Spleen (tissue), 11 donors: Measurements from ENCODE around the gene FBRS. TPM values are rescaled to one million over a fixed set of nuclear protein-coding genes. Genes with fewer than 3 reads are reported as not detected.

ENCODE experiments used
- DNase-seq: peaks from one replicate; pipeline ENCODE4 v3.0.0-alpha.2; 2020
- H3K27ac ChIP-seq, 8 donors: fragments of 200-600 bp; sonication (generic) in 7 of 8; 1 replicate in 4 of 8; 2 replicates in 4 of 8; pipeline versions ENCODE4 v1.5.0 to v1.8.0; 2016 to 2021; ENCODE audit warnings: inconsistent platforms in 4 of 8, mild to moderate bottlenecking in 4 of 8, moderate library complexity in 1 of 8
- H3K27me3 ChIP-seq, 7 donors: fragments of 200-600 bp; sonication (generic) in 6 of 7; replicated peaks in 1 of 7; 1 replicate in 4 of 7; 2 replicates in 3 of 7; pipeline versions ENCODE4 v1.5.0 to v1.8.0; 2016 to 2021; ENCODE audit warnings: inconsistent platforms in 3 of 7, mild to moderate bottlenecking in 1 of 7
- H3K36me3 ChIP-seq, 6 donors: fragments of 200-600 bp; sonication (generic) in 5 of 6; 1 replicate in 4 of 6; 2 replicates in 2 of 6; pipeline versions ENCODE4 v1.5.0 to v1.8.0; 2016 to 2021; ENCODE audit warnings: inconsistent platforms in 2 of 6
- H3K4me1 ChIP-seq, 6 donors: fragments of 200-600 bp; sonication (generic) in 5 of 6; 1 replicate in 3 of 6; 2 replicates in 3 of 6; pipeline versions ENCODE4 v1.5.0 to v1.8.0; 2016 to 2021; ENCODE audit warnings: inconsistent platforms in 3 of 6
- H3K4me3 ChIP-seq, 8 donors: fragments of 200-600 bp; sonication (generic) in 7 of 8; 1 replicate in 4 of 8; 2 replicates in 4 of 8; pipeline versions ENCODE4 v1.5.0 to v1.8.0; 2016 to 2021; ENCODE audit warnings: inconsistent platforms in 4 of 8, mild to moderate bottlenecking in 4 of 8, moderate library complexity in 2 of 8
- H3K9me3 ChIP-seq, 8 donors: fragments of 200-600 bp; sonication (generic) in 7 of 8; 1 replicate in 4 of 8; 2 replicates in 4 of 8; pipeline versions ENCODE4 v1.5.0 to v1.8.0; 2016 to 2021; ENCODE audit warnings: inconsistent platforms in 4 of 8
- POLR2A ChIP-seq, 3 donors: fragments of 450-650 bp; IDR thresholded peaks; one replicate each; pipeline ENCODE4 v1.5.1; 2017; ENCODE audit warnings: antibody characterized with exemption in 3 of 3, mild to moderate bottlenecking in 1 of 3
- POLR2AphosphoS5 ChIP-seq, 3 donors: sonication (generic); formaldehyde crosslinking; IDR thresholded peaks; one replicate each; pipeline ENCODE4 v1.5.1; 2017; ENCODE audit warnings: antibody characterized with exemption in 3 of 3
- WGBS, 5 donors: extraction: QIAGEN DNeasy Blood & Tissue Kit in 3 of 5; methylation state at CpG; one replicate each; pipeline versions ENCODE4 v1.1.5 to v1.1.7; 2013 to 2018; 5-methylcytosine and 5-hydroxymethylcytosine counted together
- intact Hi-C: fragments of 100-400 bp; cut with DNase I; formaldehyde crosslinking; loops from one replicate; pipeline ENCODE4 v1.15.0; 2023; ENCODE audit warnings: low total_unique reads
- polyA plus RNA-seq, 3 donors: library from polyadenylated mRNA; stranded (reverse); fragments of 200-250 nt; gene quantifications; one replicate each; pipeline ENCODE4 v1.2.1, GENCODE V29; 2013
- small RNA-seq, 4 donors: library from RNA; depleted of rRNA; stranded (forward); fragments of <200 nt; gene quantifications; one replicate each; pipeline ENCODE3, GENCODE V24; 2016
- total RNA-seq, 7 donors: library from RNA; depleted of rRNA in 3 of 7; stranded (reverse); fragments of >200 nt in 3 of 7; fragmentation: NEBNext Ultra II Directional in 4 of 7; extraction: Animal tissue kit (Norgen Biotek cat#: 25700) in 4 of 7; gene quantifications; one replicate each; pipeline versions ENCODE4 v1.1.0 to v1.2.1, GENCODE V29; 2016 to 2021
- TF ChIP-seq, protein P1 (sequence below), 11 experiments: fragments of 200-600 bp in 7 of 11; fragments of 450-650 bp in 4 of 11; sonication (generic) in 4 of 11; IDR thresholded peaks in 8 of 11; conservative IDR thresholded peaks in 3 of 11; 1 replicate in 7 of 11; 2 replicates in 4 of 11; pipeline versions ENCODE4 v1.4.0 to v1.8.0; 2016 to 2021; ENCODE audit warnings: antibody characterized with exemption in 11 of 11, inconsistent platforms in 4 of 11, mild to moderate bottlenecking in 1 of 11
- donor health status: healthy with polysubstance abuse.
- donor health status: DM: no; HTN: no; CAD: no; lungs with moderate emphysema.
- donor health status: DM: no; HTN: no; CAD: no.
- donor health status: Bipolar disorder and iron deficiency.
- donor health status: healthy.
- donor health status: DM: no; HTN: no; CAD: no.
- donor health status: DM: yes; HTN: yes; CAD: no.

Gene FBRS
- total and polyA plus RNA-seq, 10 donors: 25.8 to 118 (median 76.1) TPM

DNA sequence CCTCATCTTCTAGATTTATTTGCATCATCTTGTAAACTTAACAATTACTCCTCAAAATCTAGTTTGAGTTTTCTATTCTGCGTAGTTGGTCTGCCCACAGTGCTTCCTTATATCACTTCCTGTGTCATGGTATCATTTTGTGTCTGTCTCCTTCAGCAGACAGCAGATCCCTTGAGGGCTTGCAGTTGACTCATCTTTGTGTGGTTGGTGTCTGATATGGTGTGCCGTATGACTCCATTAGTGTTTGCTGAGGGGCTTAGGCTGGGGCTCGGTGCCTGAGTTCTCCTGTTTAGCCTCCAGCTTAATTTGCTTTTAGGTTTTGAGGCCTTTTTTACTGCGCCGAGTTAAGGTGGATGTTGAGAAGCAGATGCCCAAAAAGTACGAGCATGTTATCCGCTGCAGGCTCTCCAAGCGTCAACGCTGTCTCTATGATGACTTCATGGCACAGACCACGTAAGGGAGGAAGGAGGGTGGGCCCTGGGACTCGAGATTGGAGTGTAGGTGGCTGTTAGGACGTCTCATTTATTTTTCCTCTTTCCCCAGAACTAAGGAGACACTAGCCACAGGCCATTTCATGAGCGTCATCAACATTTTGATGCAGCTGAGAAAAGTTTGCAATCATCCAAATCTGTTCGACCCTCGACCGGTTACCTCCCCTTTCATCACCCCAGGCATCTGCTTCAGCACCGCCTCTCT lies 57.7 kb downstream of the FBRS start:
- no peaks in the 10 kb centered on the region for H3K27me3 ChIP-seq
- no peaks in the 10 kb centered on the region for H3K9me3 ChIP-seq
- H3K4me3 ChIP-seq: no peak overlapping the region
- peak; percentile 51 for DNase-seq
- peak overlapping the region; percentile 27 to 85 (median 71) for H3K27ac ChIP-seq
- peaks cover 6 to 45% (median 17%) of the 10 kb centered on the region in 6 donors for H3K4me1 ChIP-seq
- 81 to 85% (median 84%) methylated on average over 17 of the region's 17 CpGs for WGBS, 5 donors
- TF ChIP-seq, protein P1, sequence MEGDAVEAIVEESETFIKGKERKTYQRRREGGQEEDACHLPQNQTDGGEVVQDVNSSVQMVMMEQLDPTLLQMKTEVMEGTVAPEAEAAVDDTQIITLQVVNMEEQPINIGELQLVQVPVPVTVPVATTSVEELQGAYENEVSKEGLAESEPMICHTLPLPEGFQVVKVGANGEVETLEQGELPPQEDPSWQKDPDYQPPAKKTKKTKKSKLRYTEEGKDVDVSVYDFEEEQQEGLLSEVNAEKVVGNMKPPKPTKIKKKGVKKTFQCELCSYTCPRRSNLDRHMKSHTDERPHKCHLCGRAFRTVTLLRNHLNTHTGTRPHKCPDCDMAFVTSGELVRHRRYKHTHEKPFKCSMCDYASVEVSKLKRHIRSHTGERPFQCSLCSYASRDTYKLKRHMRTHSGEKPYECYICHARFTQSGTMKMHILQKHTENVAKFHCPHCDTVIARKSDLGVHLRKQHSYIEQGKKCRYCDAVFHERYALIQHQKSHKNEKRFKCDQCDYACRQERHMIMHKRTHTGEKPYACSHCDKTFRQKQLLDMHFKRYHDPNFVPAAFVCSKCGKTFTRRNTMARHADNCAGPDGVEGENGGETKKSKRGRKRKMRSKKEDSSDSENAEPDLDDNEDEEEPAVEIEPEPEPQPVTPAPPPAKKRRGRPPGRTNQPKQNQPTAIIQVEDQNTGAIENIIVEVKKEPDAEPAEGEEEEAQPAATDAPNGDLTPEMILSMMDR (IDR thresholded peaks at IDR 0.05 in 8 of 11, conservative IDR thresholded peaks at IDR 0.05 in 3 of 11): no peak
- TF ChIP-seq POLR2A (IDR thresholded peaks at IDR 0.05) (no peak), POLR2AphosphoS5 (IDR thresholded peaks at IDR 0.05) (no peak)
- H3K36me3 ChIP-seq: peaks cover 14 to 100% (median 99%) of the 10 kb centered on the region in 6 donors
- intact Hi-C loops: no loop called here

DNA sequence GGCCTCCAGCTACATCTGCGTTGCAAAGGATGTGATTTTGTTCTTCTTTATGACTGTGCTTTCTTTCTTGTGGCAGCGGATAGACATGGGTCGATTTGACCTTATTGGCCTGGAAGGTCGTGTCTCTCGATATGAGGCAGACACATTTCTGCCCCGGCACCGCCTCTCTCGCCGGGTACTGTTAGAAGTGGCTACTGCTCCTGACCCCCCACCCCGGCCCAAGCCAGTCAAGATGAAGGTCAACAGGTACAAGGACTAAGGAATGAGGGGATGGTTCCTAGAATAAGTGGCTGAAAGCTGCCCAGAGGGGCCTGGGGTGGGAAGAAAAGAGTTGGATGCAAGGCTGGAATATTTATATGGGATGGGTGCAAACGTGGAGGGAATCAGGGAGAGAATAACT lies 61.9 kb downstream of the FBRS start:
- no peak for DNase-seq
- Histone ChIP-seq H3K4me1 (peaks cover 3 to 44% (median 24%) of the 10 kb centered on the region in 6 donors), H3K36me3 (peaks cover 9 to 100% (median 98%) of the 10 kb centered on the region in 6 donors), H3K9me3 (no peaks in the 10 kb centered on the region), H3K27ac (no peak overlapping the region), H3K4me3 (no peak overlapping the region), H3K27me3 (no peaks in the 10 kb centered on the region)
- WGBS, 5 donors: 90 to 97% (median 94%) methylated on average over 11 of the region's 11 CpGs
- intact Hi-C loops: loop anchor here (10.0 kb wide), 1 partner anchor 55 kb away; no protein-coding TSS in a partner anchor
- TF ChIP-seq POLR2AphosphoS5 (IDR thresholded peaks at IDR 0.05) (no peak), POLR2A (IDR thresholded peaks at IDR 0.05) (no peak)
- TF ChIP-seq, protein P1 (IDR thresholded peaks at IDR 0.05 in 8 of 11, conservative IDR thresholded peaks at IDR 0.05 in 3 of 11): no peak

Small RNA genes within 50 kb of the gene (small RNA-seq; reads per million reads assigned to genes)
- 0 reads per million in 4 donors for gene AC093249.1
- gene RNU6-1043P: 0 reads per million in 4 donors
- gene RNU6-416P: 0 reads per million in 4 donors
- gene SNORA30: 0.35 to 6.8 (median 1.2) reads per million in 4 donors

Other genes with a start within 250 kb of the FBRS start
- gene DCTPP1, start 228.4 kb upstream of the FBRS start, total RNA-seq: 10 to 100 TPM; 17.6 to 36.3 (median 28.6) TPM
- 10 to 100 TPM; 25.5 to 49.1 (median 41.9) TPM for gene DCTPP1, start 228.4 kb upstream of the FBRS start, polyA plus RNA-seq
- 10 to 100 TPM; 35.5 to 54.7 (median 43.7) TPM for gene SEPHS2, start 212.6 kb upstream of the FBRS start, total RNA-seq
- 10 to 100 TPM; 42.4 to 56.0 (median 49.5) TPM for gene SEPHS2, start 212.6 kb upstream of the FBRS start, polyA plus RNA-seq
- gene ITGAL, start 185.7 kb upstream of the FBRS start, total RNA-seq: 100 to 1,000 TPM; 100 to 212 (median 153) TPM
- gene ITGAL, start 185.7 kb upstream of the FBRS start, polyA plus RNA-seq: 10 to 100 TPM; 26.6 to 64.4 (median 51.1) TPM
- 10 to 100 TPM; 17.2 to 27.3 (median 25.5) TPM for gene ZNF768, start 131.9 kb upstream of the FBRS start, total RNA-seq
- gene ZNF768, start 131.9 kb upstream of the FBRS start, polyA plus RNA-seq: 10 to 100 TPM; 17.0 to 33.1 (median 21.6) TPM
- 10 to 100 TPM in 6 of 7 donors, 1 to 10 TPM in 1; 7.7 to 16.1 (median 14.0) TPM for gene ZNF747, start 123.6 kb upstream of the FBRS start, total RNA-seq
- gene ZNF747, start 123.6 kb upstream of the FBRS start, polyA plus RNA-seq: 1 to 10 TPM; 5.9 to 8.3 (median 6.4) TPM
- gene ZNF764, start 100.1 kb upstream of the FBRS start, total RNA-seq: 10 to 100 TPM; 11.6 to 18.6 (median 13.5) TPM
- gene ZNF764, start 100.1 kb upstream of the FBRS start, polyA plus RNA-seq: 1 to 10 TPM; 3.4 to 7.4 (median 4.1) TPM
- 10 to 100 TPM; 10.7 to 26.3 (median 19.7) TPM for gene ZNF688, start 86.7 kb upstream of the FBRS start, total RNA-seq
- gene ZNF688, start 86.7 kb upstream of the FBRS start, polyA plus RNA-seq: 10 to 100 TPM; 27.5 to 43.5 (median 40.8) TPM
- gene ZNF785, start 72.7 kb upstream of the FBRS start, total RNA-seq: 10 to 100 TPM; 16.5 to 22.1 (median 18.6) TPM
- gene ZNF785, start 72.7 kb upstream of the FBRS start, polyA plus RNA-seq: 1 to 10 TPM; 3.1 to 7.1 (median 3.5) TPM
- gene ZNF689, start 48.0 kb upstream of the FBRS start, total RNA-seq: 10 to 100 TPM in 5 of 7 donors, 1 to 10 TPM in 2; 6.3 to 14.6 (median 11.4) TPM
- 1 to 10 TPM; 3.5 to 5.0 (median 3.7) TPM for gene ZNF689, start 48.0 kb upstream of the FBRS start, polyA plus RNA-seq
- gene PRR14, start 7.5 kb upstream of the FBRS start, total RNA-seq: 10 to 100 TPM; 51.2 to 77.8 (median 61.8) TPM
- 100 to 1,000 TPM in 2 of 3 donors, 10 to 100 TPM in 1; 68.4 to 178 (median 148) TPM for gene PRR14, start 7.5 kb upstream of the FBRS start, polyA plus RNA-seq
- gene SRCAP, start 40.7 kb downstream of the FBRS start, total RNA-seq: 10 to 100 TPM; 52.8 to 85.7 (median 72.7) TPM
- gene SRCAP, start 40.7 kb downstream of the FBRS start, polyA plus RNA-seq: 10 to 100 TPM in 1 of 3 donors, 1 to 10 TPM in 2; 1.2 to 19.0 (median 1.4) TPM
- gene PHKG2, start 90.0 kb downstream of the FBRS start, total RNA-seq: 10 to 100 TPM; 28.5 to 36.7 (median 34.0) TPM
- gene PHKG2, start 90.0 kb downstream of the FBRS start, polyA plus RNA-seq: 10 to 100 TPM; 30.3 to 51.6 (median 42.8) TPM
- 1 to 10 TPM; 3.1 to 7.2 (median 4.1) TPM for gene CFAP119, start 103.6 kb downstream of the FBRS start, total RNA-seq
- 10 to 100 TPM in 1 of 3 donors, 1 to 10 TPM in 2; 8.2 to 15.5 (median 8.3) TPM for gene CFAP119, start 103.6 kb downstream of the FBRS start, polyA plus RNA-seq
- 100 to 1,000 TPM in 2 of 7 donors, 10 to 100 TPM in 5; 65.9 to 111 (median 88.8) TPM for gene RNF40, start 103.9 kb downstream of the FBRS start, total RNA-seq
- 10 to 100 TPM; 38.1 to 63.9 (median 50.0) TPM for gene RNF40, start 103.9 kb downstream of the FBRS start, polyA plus RNA-seq
- gene ZNF629, start 128.8 kb downstream of the FBRS start, total RNA-seq: 10 to 100 TPM in 5 of 7 donors, 1 to 10 TPM in 2; 7.6 to 13.9 (median 12.5) TPM
- 1 to 10 TPM; 1.3 to 3.1 (median 1.7) TPM for gene ZNF629, start 128.8 kb downstream of the FBRS start, polyA plus RNA-seq
- 10 to 100 TPM; 15.5 to 24.3 (median 21.6) TPM for gene BCL7C, start 235.6 kb downstream of the FBRS start, total RNA-seq
- 10 to 100 TPM; 35.6 to 38.7 (median 37.8) TPM for gene BCL7C, start 235.6 kb downstream of the FBRS start, polyA plus RNA-seq
- gene CTF1, start 238.2 kb downstream of the FBRS start, total RNA-seq: 1 to 10 TPM in 5 of 7 donors, under 1 TPM in 1, not detected in 1; 0.68 to 3.3 (median 1.4) TPM
- gene CTF1, start 238.2 kb downstream of the FBRS start, polyA plus RNA-seq: 1 to 10 TPM in 2 of 3 donors, under 1 TPM in 1; 0.61 to 1.3 (median 1.1) TPM